ENCODE data around the gene EYA4.

GRCh38 chr6:133277900-133278545 lies 36.9 kb downstream of the EYA4 start:
- TF ChIP-seq POLR2AphosphoS5 (IDR thresholded peaks at IDR 0.05; ENCODE audit: low read depth, low read length) (no peak), CTCF (IDR thresholded peaks at IDR 0.05) (no peak)
